GM23248 (cell line): Measurements from ENCODE around the gene USP46. TPM values are rescaled to one million over a fixed set of nuclear protein-coding genes. Genes with fewer than 3 reads are reported as not detected.

Experiments used
- DNase-seq: peaks from one replicate; pipeline ENCODE4 v3.0.0-alpha.2; 2015
- H2AFZ ChIP-seq: fragments of 200-600 bp; sonication (generic); 2 replicates; pipeline ENCODE4 v1.6.1; 2016; ENCODE audit warnings: antibody characterized with exemption
- H3F3A ChIP-seq: fragments of 200-600 bp; sonication (generic); 2 replicates; pipeline ENCODE4 v1.6.1; 2016; ENCODE audit warnings: mild to moderate bottlenecking, antibody characterized with exemption, mixed run types; ENCODE audit not compliant: insufficient read depth
- H3K27ac ChIP-seq: fragments of 200-600 bp; sonication (generic); 2 replicates; pipeline ENCODE4 v1.5.1; 2016; ENCODE audit warnings: mild to moderate bottlenecking
- H3K27me3 ChIP-seq: fragments of 200-600 bp; sonication (generic); replicated peaks from 2 replicates; pipeline ENCODE4 v1.6.1; 2016; ENCODE audit warnings: mild to moderate bottlenecking; ENCODE audit not compliant: insufficient read depth
- H3K36me3 ChIP-seq: fragments of 200-600 bp; sonication (generic); 2 replicates; pipeline ENCODE4 v1.6.1; 2016; ENCODE audit warnings: low read depth, mild to moderate bottlenecking
- H3K4me1 ChIP-seq: fragments of 200-600 bp; sonication (generic); 2 replicates; pipeline ENCODE4 v1.6.1; 2016; ENCODE audit warnings: mild to moderate bottlenecking; ENCODE audit not compliant: insufficient read depth
- H3K4me2 ChIP-seq: fragments of 200-600 bp; sonication (generic); one replicate; pipeline ENCODE4 v1.6.1; 2016; ENCODE audit warnings: mild to moderate bottlenecking; ENCODE audit not compliant: unreplicated experiment
- H3K4me3 ChIP-seq: fragments of 200-600 bp; sonication (generic); 2 replicates; pipeline ENCODE4 v1.5.1; 2016; ENCODE audit warnings: mild to moderate bottlenecking
- H3K79me2 ChIP-seq: fragments of 200-600 bp; sonication (generic); 2 replicates; pipeline ENCODE4 v1.6.1; 2016; ENCODE audit warnings: mild to moderate bottlenecking; ENCODE audit not compliant: insufficient read depth
- H3K9ac ChIP-seq: fragments of 200-600 bp; sonication (generic); 2 replicates; pipeline ENCODE4 v1.6.1; 2016; ENCODE audit warnings: mild to moderate bottlenecking
- H3K9me2 ChIP-seq: fragments of 200-600 bp; sonication (generic); 2 replicates; pipeline ENCODE4 v1.6.1; 2016; ENCODE audit warnings: mixed run types, mild to moderate bottlenecking, moderate library complexity; ENCODE audit not compliant: insufficient read depth
- H3K9me3 ChIP-seq: fragments of 200-600 bp; sonication (generic); one replicate; pipeline ENCODE4 v1.6.1; 2017; ENCODE audit warnings: low read depth
- H4K20me1 ChIP-seq: fragments of 200-600 bp; sonication (generic); 2 replicates; pipeline ENCODE4 v1.6.0; 2016; ENCODE audit not compliant: insufficient read depth
- EZH2 ChIP-seq: fragments of 200-600 bp; sonication (generic); IDR thresholded peaks from 2 replicates; pipeline ENCODE4 v1.6.1; 2018; ENCODE audit warnings: antibody characterized with exemption, mild to moderate bottlenecking; ENCODE audit not compliant: insufficient read depth, poor library complexity, severe bottlenecking
- EZH2phosphoT487 ChIP-seq: fragments of 200-600 bp; sonication (generic); IDR thresholded peaks from 2 replicates; pipeline ENCODE4 v1.6.1; 2018; ENCODE audit warnings: antibody characterized with exemption, moderate library complexity, mild to moderate bottlenecking, low read depth; ENCODE audit not compliant: insufficient read depth
- WGBS, 2 experiments: methylation state at CpG; one replicate each; pipeline ENCODE4 v1.1.6; 2015 to 2017; ENCODE audit warnings: low lambda C conversion rate in 2 of 2, low coverage in 1 of 2; ENCODE audit errors: missing lambda C conversion rate in 2 of 2; 5-methylcytosine and 5-hydroxymethylcytosine counted together
- in situ Hi-C: fragments of 300-500 bp; cut with MboI; formaldehyde crosslinking; loops from 2 replicates; pipeline ENCODE4 v1.15.0; 2020
- polyA plus RNA-seq: library from polyadenylated mRNA; unstranded; fragments of >200 nt; fragmentation: Nextera tagmentation; extraction: Ambion mirVana; gene quantifications from 2 replicates; pipeline ENCODE4 v1.2.1, GENCODE V29; 2016
- total RNA-seq: library from RNA; depleted of rRNA; stranded (reverse); fragments of >200 nt; shearing (Covaris generic); gene quantifications from 2 replicates; pipeline ENCODE4 v1.2.3, GENCODE V29; 2014

USP46 gene
- total and polyA plus RNA-seq, 2 experiments from 2014 or later: 9.4 to 11.3 TPM

GRCh38 chr4:52617336-52618020 is 41.6 kb downstream of the USP46 start:
- Histone ChIP-seq H3K27me3 (no peaks in the 10 kb centered on the region), H3K36me3 (no peaks in the 10 kb centered on the region), H3K27ac (no peak overlapping the region), H3K9ac (no peak overlapping the region), H3K4me3 (no peak overlapping the region), H2AFZ (no peak overlapping the region), H3K9me3 (no peaks in the 10 kb centered on the region), H3K9me2 (no peaks in the 10 kb centered on the region), H3K4me1 (no peaks in the 10 kb centered on the region), H3K4me2 (no peak overlapping the region), H3K79me2 (no peaks in the 10 kb centered on the region), H3F3A (no peaks in the 10 kb centered on the region), H4K20me1 (no peaks in the 10 kb centered on the region)
- DNase-seq: no peak
- TF ChIP-seq EZH2 (no peak), EZH2phosphoT487 (no peak)
- in situ Hi-C loops: no loop called here
- WGBS, 2 experiments: 98 to 100% methylated on average over 3 of the region's 3 CpGs

- Histone ChIP-seq H3K9me2 (no peaks in the 10 kb centered on the region), H3K27ac (no peak overlapping the region), H3K36me3 (no peaks in the 10 kb centered on the region), H3K9me3 (no peaks in the 10 kb centered on the region), H3K9ac (no peak overlapping the region), H3K27me3 (no peaks in the 10 kb centered on the region), H3K4me2 (no peak overlapping the region), H3K4me3 (no peak overlapping the region), H2AFZ (no peak overlapping the region), H3K4me1 (no peaks in the 10 kb centered on the region), H3F3A (no peaks in the 10 kb centered on the region), H4K20me1 (no peaks in the 10 kb centered on the region), H3K79me2 (no peaks in the 10 kb centered on the region)
- WGBS, 2 experiments: 95 to 96% methylated on average over 1 of the region's 1 CpG
- in situ Hi-C loops: no loop called here
- DNase-seq: no peak
- TF ChIP-seq EZH2phosphoT487: no peak
- no peak for TF ChIP-seq EZH2
Observed at GRCh38 chr4:52614241-52614640, 44.9 kb downstream of the USP46 start.

GRCh38 chr4:52612341-52612740 is 46.8 kb downstream of the USP46 start:
- no peak overlapping the region for H3K4me2 ChIP-seq
- 95 to 100% methylated on average over 1 of the region's 1 CpG for WGBS, 2 experiments
- no peak for DNase-seq
- H2AFZ ChIP-seq: no peak overlapping the region
- no peaks in the 10 kb centered on the region for H3K79me2 ChIP-seq
- no peak overlapping the region for H3K27ac ChIP-seq
- H3K9ac ChIP-seq: no peak overlapping the region
- H3F3A ChIP-seq: no peaks in the 10 kb centered on the region
- no peaks in the 10 kb centered on the region for H3K36me3 ChIP-seq
- no peak overlapping the region for H3K4me3 ChIP-seq
- peaks cover under 1% of the 10 kb centered on the region; the same call in 1 of the 2 replicates for H3K4me1 ChIP-seq
- H3K9me3 ChIP-seq: no peaks in the 10 kb centered on the region
- H3K27me3 ChIP-seq: no peaks in the 10 kb centered on the region
- in situ Hi-C loops: no loop called here
- H3K9me2 ChIP-seq: no peaks in the 10 kb centered on the region
- H4K20me1 ChIP-seq: no peaks in the 10 kb centered on the region
- TF ChIP-seq EZH2: no peak
- TF ChIP-seq EZH2phosphoT487: no peak

GRCh38 chr4:52611030-52611555 is 48.0 kb downstream of the USP46 start:
- Histone ChIP-seq H3K27me3 (no peaks in the 10 kb centered on the region), H3K4me3 (no peak overlapping the region), H3K79me2 (no peaks in the 10 kb centered on the region), H3K9me3 (no peaks in the 10 kb centered on the region), H3F3A (peaks cover 11% of the 10 kb centered on the region; the same call in 1 of the 2 replicates), H3K9me2 (no peaks in the 10 kb centered on the region), H2AFZ (no peak overlapping the region), H4K20me1 (no peaks in the 10 kb centered on the region), H3K4me2 (no peak overlapping the region), H3K36me3 (no peaks in the 10 kb centered on the region), H3K27ac (no peak overlapping the region), H3K9ac (no peak overlapping the region), H3K4me1 (peaks cover 11% of the 10 kb centered on the region)
- DNase-seq: no peak
- in situ Hi-C loops: no loop called here
- TF ChIP-seq EZH2phosphoT487 (no peak), EZH2 (no peak)
- 91 to 94% methylated on average over 6 of the region's 6 CpGs for WGBS, 2 experiments
